C4-2B (cell line): ENCODE measurements around the gene LTBP2.

Experiments
- H3K27ac ChIP-seq: fragments of 450-650 bp; 2 replicates; pipeline ENCODE4 v1.5.1; 2017
- CTCF ChIP-seq: fragments of 450-650 bp; conservative IDR thresholded peaks from 2 replicates; pipeline ENCODE4 v1.5.1; 2017; ENCODE audit warnings: mild to moderate bottlenecking
- ZFX ChIP-seq: fragments of 450-650 bp; IDR thresholded peaks from 2 replicates; pipeline ENCODE4 v1.6.1; 2017

LTBP2 gene

GRCh38 chr14:74636424-74637177 lies 24.6 kb upstream of the LTBP2 start:
- no peak overlapping the region for H3K27ac ChIP-seq
- TF ChIP-seq CTCF: no peak
- TF ChIP-seq ZFX: no peak

- TF ChIP-seq CTCF (no peak), ZFX (no peak)
- no peak overlapping the region for H3K27ac ChIP-seq
These were observed 23.8 kb upstream of the LTBP2 start for GRCh38 chr14:74635847-74636246.

- H3K27ac ChIP-seq: no peak overlapping the region
- no peak for TF ChIP-seq ZFX
- TF ChIP-seq CTCF: no peak
These were observed 22.9 kb upstream of the LTBP2 start for GRCh38 chr14:74634964-74635363.

- TF ChIP-seq CTCF (no peak), ZFX (no peak)
- H3K27ac ChIP-seq: no peak overlapping the region
These were observed 22.4 kb upstream of the LTBP2 start for GRCh38 chr14:74634481-74634880.

GRCh38 chr14:74630881-74631690 lies 19.0 kb upstream of the LTBP2 start:
- no peak overlapping the region for H3K27ac ChIP-seq
- no peak for TF ChIP-seq CTCF
- TF ChIP-seq ZFX: no peak

GRCh38 chr14:74628418-74628817 lies 16.4 kb upstream of the LTBP2 start:
- TF ChIP-seq CTCF (no peak), ZFX (no peak)
- H3K27ac ChIP-seq: no peak overlapping the region

GRCh38 chr14:74627076-74627475 lies 15.0 kb upstream of the LTBP2 start:
- TF ChIP-seq ZFX (no peak), CTCF (no peak)
- H3K27ac ChIP-seq: no peak overlapping the region
